Glomerular visceral epithelial cell (primary cell): Measurements from ENCODE around the gene TNNI2.

Experiments used
- DNase-seq: peaks from one replicate; pipeline ENCODE4 v3.0.0-alpha.2; 2016; ENCODE audit errors: extremely low spot score

TNNI2 gene

GRCh38 chr11:1821562-1821961, 17.2 kb upstream of the TNNI2 start:
- DNase-seq, result no peak

- no peak for DNase-seq
Observed at GRCh38 chr11:1822648-1823375, 16.0 kb upstream of the TNNI2 start.

- no peak for DNase-seq
Observed at GRCh38 chr11:1823376-1824220, 15.2 kb upstream of the TNNI2 start.

GRCh38 chr11:1824221-1825038, 14.4 kb upstream of the TNNI2 start:
- DNase-seq, result no peak

- peak; percentile 23 for DNase-seq
Observed at GRCh38 chr11:1825039-1825740, 13.6 kb upstream of the TNNI2 start.

GRCh38 chr11:1825785-1826451, 12.9 kb upstream of the TNNI2 start:
- no peak for DNase-seq

- DNase-seq, result peak; percentile 62
Observed at GRCh38 chr11:1826552-1827094, 12.2 kb upstream of the TNNI2 start.

GRCh38 chr11:1827095-1827813, 11.5 kb upstream of the TNNI2 start:
- peak; percentile 93 for DNase-seq

GRCh38 chr11:1827931-1828330, 10.8 kb upstream of the TNNI2 start:
- no peak for DNase-seq

- DNase-seq, result no peak
Observed at GRCh38 chr11:1828542-1828941, 10.2 kb upstream of the TNNI2 start.

GRCh38 chr11:1829039-1829820, 9.6 kb upstream of the TNNI2 start:
- DNase-seq, result peak; percentile 84

- DNase-seq, result no peak
Observed at GRCh38 chr11:1830004-1830321, 8.8 kb upstream of the TNNI2 start.

- peak; percentile 62 for DNase-seq
Observed at GRCh38 chr11:1830322-1831223, 8.2 kb upstream of the TNNI2 start.

GRCh38 chr11:1831338-1832210, 7.2 kb upstream of the TNNI2 start:
- no peak for DNase-seq

GRCh38 chr11:1832211-1832919, 6.4 kb upstream of the TNNI2 start:
- DNase-seq, result peak; percentile 24

GRCh38 chr11:1832920-1833295, 5.9 kb upstream of the TNNI2 start:
- DNase-seq, result no peak
